GM12891 (cell line): ENCODE measurements around the gene NNAT.

Experiments used
- PAX5 ChIP-seq: IDR thresholded peaks from 2 replicates; pipeline ENCODE4 v1.6.1; 2011; ENCODE audit warnings: low read length, moderate library complexity, mild to moderate bottlenecking; ENCODE audit not compliant: insufficient read depth, severe bottlenecking
- POLR2A ChIP-seq: IDR thresholded peaks from 2 replicates; pipeline ENCODE4 v1.6.1; 2011; ENCODE audit warnings: low read depth, low read length, control low read depth
- POLR2AphosphoS5 ChIP-seq: IDR thresholded peaks from 2 replicates; pipeline ENCODE4 v1.6.1; 2011; ENCODE audit warnings: low read depth, low read length, control low read depth
- POU2F2 ChIP-seq: IDR thresholded peaks from 2 replicates; pipeline ENCODE4 v1.6.1; 2011; ENCODE audit warnings: low read depth, mild to moderate bottlenecking, control low read depth, low read length, moderate library complexity
- SPI1 ChIP-seq: IDR thresholded peaks from 2 replicates; pipeline ENCODE4 v1.6.1; 2011; ENCODE audit warnings: low read depth, low read length, control low read depth
- TAF1 ChIP-seq: IDR thresholded peaks from 2 replicates; pipeline ENCODE4 v1.6.1; 2011; ENCODE audit warnings: low read depth, low read length, control low read depth

GRCh38 chr20:37562695-37563480, 41.8 kb downstream of the NNAT start:
- TF ChIP-seq POLR2A (no peak), POLR2AphosphoS5 (no peak), TAF1 (no peak), PAX5 (no peak), SPI1 (no peak), POU2F2 (no peak)
